ENCODE measurements around the gene SPACA7. TPM values are rescaled to one million over a fixed set of nuclear protein-coding genes. Genes with fewer than 3 reads are reported as not detected.

SPACA7 gene
- total RNA-seq, 1 experiment from 2014 or later = not detected

DNA sequence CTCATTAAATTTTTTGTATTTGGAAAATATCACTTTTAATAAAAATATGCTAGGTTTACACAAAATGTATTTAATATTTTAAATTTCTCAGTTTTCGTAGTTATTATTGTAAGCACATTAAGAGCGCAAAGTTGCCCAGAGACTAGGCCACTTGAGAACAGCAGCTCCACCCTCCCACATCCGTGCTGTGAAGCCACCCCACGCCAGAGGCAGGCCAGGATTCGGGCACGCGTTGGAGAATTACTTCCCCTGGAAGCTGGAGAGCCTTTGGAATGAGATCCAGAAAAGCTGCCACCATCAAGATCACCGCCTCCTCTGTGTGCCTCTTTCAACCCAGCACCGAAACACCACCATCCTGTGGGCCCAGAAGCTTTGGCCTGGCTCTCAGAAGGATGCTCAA, 41.0 kb upstream of the SPACA7 start:
- H3K4me1 ChIP-seq (ENCODE audit: control insufficient read depth in 1 of 2, insufficient read depth in 2 of 2, low read length in 2 of 2) = peaks cover 0 to 9% of the 10 kb centered on the region in 2 experiments; a peak in 2 of 4 replicates
- no peaks in the 10 kb centered on the region for H4K20me1 ChIP-seq (ENCODE audit: insufficient read depth)
- RAD21 ChIA-PET (ENCODE audit: low non-redundant PET in 1 of 2, low total read pairs in 2 of 2, uncharacterized antibody in 2 of 2, unreplicated experiment in 2 of 2) = no interaction called here
- TF ChIP-seq JUND (IDR thresholded peaks at IDR 0.05) (no peak), EZH2 (IDR thresholded peaks at IDR 0.05) (no peak), ZFX (IDR thresholded peaks at IDR 0.05) (no peak), FOSL1 (IDR thresholded peaks at IDR 0.05; ENCODE audit: low read depth) (no peak)
- TF ChIP-seq, protein P1, sequence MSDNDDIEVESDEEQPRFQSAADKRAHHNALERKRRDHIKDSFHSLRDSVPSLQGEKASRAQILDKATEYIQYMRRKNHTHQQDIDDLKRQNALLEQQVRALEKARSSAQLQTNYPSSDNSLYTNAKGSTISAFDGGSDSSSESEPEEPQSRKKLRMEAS (IDR thresholded peaks at IDR 0.05) = no peak
- POLR2A ChIA-PET = no interaction called here
- no peak for DNase-seq (ENCODE audit: low read depth, low spot score)
- H3K27ac ChIP-seq (ENCODE audit: low read depth, low read length) = no peak overlapping the region
- no peak for ATAC-seq
- H3K27me3 ChIP-seq (ENCODE audit: insufficient read depth, low read length) = peaks cover 21% of the 10 kb centered on the region
- intact Hi-C loops (cut with micrococcal nuclease) = loop anchor here (5.0 kb wide), 1 partner anchor 577 kb away; no protein-coding TSS in a partner anchor
- H3K9me2 ChIP-seq (ENCODE audit: insufficient read depth) = no peaks in the 10 kb centered on the region
- H2AFZ ChIP-seq (ENCODE audit: low read depth, low read length, poor library complexity, severe bottlenecking) = no peak overlapping the region
- no TSS peak for BruUV-seq (replicated peaks)
- no peak overlapping the region for H3K9ac ChIP-seq (ENCODE audit: low read length)
- no peak overlapping the region for H3K4me2 ChIP-seq (ENCODE audit: low read length)
- H3K4me3 ChIP-seq (replicated peaks in 1 of 2; ENCODE audit: low read depth in 1 of 2, low read length in 2 of 2) = no peak overlapping the region
- H3K79me2 ChIP-seq (ENCODE audit: insufficient read depth, low read length) = no peaks in the 10 kb centered on the region
- CTCF ChIA-PET = no interaction called here
- H3K9me3 ChIP-seq (ENCODE audit: control insufficient read depth in 1 of 2, insufficient read depth in 1 of 2, low read depth in 1 of 2, low read length in 2 of 2) = no peaks in the 10 kb centered on the region
- H3K36me3 ChIP-seq (ENCODE audit: control insufficient read depth in 1 of 2, insufficient read depth in 2 of 2, low read length in 2 of 2) = no peaks in the 10 kb centered on the region

GRCh38 chr13:112341446-112341845, 34.7 kb upstream of the SPACA7 start:
- DNase-seq (ENCODE audit: low read depth, low spot score) (no peak), ATAC-seq (no peak)
- Histone ChIP-seq H3K27ac (ENCODE audit: low read depth, low read length) (no peak overlapping the region), H3K9ac (ENCODE audit: low read length) (no peak overlapping the region), H3K36me3 (ENCODE audit: control insufficient read depth in 1 of 2, insufficient read depth in 2 of 2, low read length in 2 of 2) (no peaks in the 10 kb centered on the region), H3K9me2 (ENCODE audit: insufficient read depth) (no peaks in the 10 kb centered on the region), H2AFZ (ENCODE audit: low read depth, low read length, poor library complexity, severe bottlenecking) (no peak overlapping the region), H4K20me1 (ENCODE audit: insufficient read depth) (no peaks in the 10 kb centered on the region), H3K4me3 (replicated peaks in 1 of 2; ENCODE audit: low read depth in 1 of 2, low read length in 2 of 2) (no peak overlapping the region), H3K9me3 (ENCODE audit: control insufficient read depth in 1 of 2, insufficient read depth in 1 of 2, low read depth in 1 of 2, low read length in 2 of 2) (no peaks in the 10 kb centered on the region), H3K4me2 (ENCODE audit: low read length) (no peak overlapping the region), H3K27me3 (ENCODE audit: insufficient read depth, low read length) (peaks cover 51% of the 10 kb centered on the region), H3K79me2 (ENCODE audit: insufficient read depth, low read length) (no peaks in the 10 kb centered on the region), H3K4me1 (ENCODE audit: control insufficient read depth in 1 of 2, insufficient read depth in 2 of 2, low read length in 2 of 2) (peaks cover 0 to 5% of the 10 kb centered on the region in 2 experiments; a peak in 3 of 4 replicates)
- intact Hi-C loops (cut with micrococcal nuclease) = no loop called here
- no peak for TF ChIP-seq TCF7L2 (IDR thresholded peaks at IDR 0.05; ENCODE audit: borderline replicate concordance, extremely low read depth, insufficient read depth, insufficient read length)
- TF ChIP-seq, protein P2, sequence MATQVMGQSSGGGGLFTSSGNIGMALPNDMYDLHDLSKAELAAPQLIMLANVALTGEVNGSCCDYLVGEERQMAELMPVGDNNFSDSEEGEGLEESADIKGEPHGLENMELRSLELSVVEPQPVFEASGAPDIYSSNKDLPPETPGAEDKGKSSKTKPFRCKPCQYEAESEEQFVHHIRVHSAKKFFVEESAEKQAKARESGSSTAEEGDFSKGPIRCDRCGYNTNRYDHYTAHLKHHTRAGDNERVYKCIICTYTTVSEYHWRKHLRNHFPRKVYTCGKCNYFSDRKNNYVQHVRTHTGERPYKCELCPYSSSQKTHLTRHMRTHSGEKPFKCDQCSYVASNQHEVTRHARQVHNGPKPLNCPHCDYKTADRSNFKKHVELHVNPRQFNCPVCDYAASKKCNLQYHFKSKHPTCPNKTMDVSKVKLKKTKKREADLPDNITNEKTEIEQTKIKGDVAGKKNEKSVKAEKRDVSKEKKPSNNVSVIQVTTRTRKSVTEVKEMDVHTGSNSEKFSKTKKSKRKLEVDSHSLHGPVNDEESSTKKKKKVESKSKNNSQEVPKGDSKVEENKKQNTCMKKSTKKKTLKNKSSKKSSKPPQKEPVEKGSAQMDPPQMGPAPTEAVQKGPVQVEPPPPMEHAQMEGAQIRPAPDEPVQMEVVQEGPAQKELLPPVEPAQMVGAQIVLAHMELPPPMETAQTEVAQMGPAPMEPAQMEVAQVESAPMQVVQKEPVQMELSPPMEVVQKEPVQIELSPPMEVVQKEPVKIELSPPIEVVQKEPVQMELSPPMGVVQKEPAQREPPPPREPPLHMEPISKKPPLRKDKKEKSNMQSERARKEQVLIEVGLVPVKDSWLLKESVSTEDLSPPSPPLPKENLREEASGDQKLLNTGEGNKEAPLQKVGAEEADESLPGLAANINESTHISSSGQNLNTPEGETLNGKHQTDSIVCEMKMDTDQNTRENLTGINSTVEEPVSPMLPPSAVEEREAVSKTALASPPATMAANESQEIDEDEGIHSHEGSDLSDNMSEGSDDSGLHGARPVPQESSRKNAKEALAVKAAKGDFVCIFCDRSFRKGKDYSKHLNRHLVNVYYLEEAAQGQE (IDR thresholded peaks at IDR 0.05; ENCODE audit: low read depth) = no peak
- no peak for TF ChIP-seq SP1 (IDR thresholded peaks at IDR 0.05; ENCODE audit: low read depth)
- TF ChIP-seq EZH2 (IDR thresholded peaks at IDR 0.05) = no peak
- TF ChIP-seq ZNF274 (IDR thresholded peaks at IDR 0.05; ENCODE audit: low read depth, low read length) = no peak
- no peak for TF ChIP-seq SRF (IDR thresholded peaks at IDR 0.05; ENCODE audit: low read depth)
- no peak for TF ChIP-seq CEBPB (IDR thresholded peaks at IDR 0.05; ENCODE audit: low read depth)
- TF ChIP-seq ZFX (IDR thresholded peaks at IDR 0.05) = no peak
- TF ChIP-seq SIN3A (IDR thresholded peaks at IDR 0.05; ENCODE audit: low read depth) = no peak
- TF ChIP-seq, protein P3, sequence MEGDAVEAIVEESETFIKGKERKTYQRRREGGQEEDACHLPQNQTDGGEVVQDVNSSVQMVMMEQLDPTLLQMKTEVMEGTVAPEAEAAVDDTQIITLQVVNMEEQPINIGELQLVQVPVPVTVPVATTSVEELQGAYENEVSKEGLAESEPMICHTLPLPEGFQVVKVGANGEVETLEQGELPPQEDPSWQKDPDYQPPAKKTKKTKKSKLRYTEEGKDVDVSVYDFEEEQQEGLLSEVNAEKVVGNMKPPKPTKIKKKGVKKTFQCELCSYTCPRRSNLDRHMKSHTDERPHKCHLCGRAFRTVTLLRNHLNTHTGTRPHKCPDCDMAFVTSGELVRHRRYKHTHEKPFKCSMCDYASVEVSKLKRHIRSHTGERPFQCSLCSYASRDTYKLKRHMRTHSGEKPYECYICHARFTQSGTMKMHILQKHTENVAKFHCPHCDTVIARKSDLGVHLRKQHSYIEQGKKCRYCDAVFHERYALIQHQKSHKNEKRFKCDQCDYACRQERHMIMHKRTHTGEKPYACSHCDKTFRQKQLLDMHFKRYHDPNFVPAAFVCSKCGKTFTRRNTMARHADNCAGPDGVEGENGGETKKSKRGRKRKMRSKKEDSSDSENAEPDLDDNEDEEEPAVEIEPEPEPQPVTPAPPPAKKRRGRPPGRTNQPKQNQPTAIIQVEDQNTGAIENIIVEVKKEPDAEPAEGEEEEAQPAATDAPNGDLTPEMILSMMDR (IDR thresholded peaks at IDR 0.05 in 2 of 3, conservative IDR thresholded peaks at IDR 0.05 in 1 of 3; ENCODE audit: borderline replicate concordance in 1 of 3, insufficient read depth in 1 of 3, low read depth in 2 of 3, low read length in 2 of 3) = no peak
- TF ChIP-seq POLR2A (IDR thresholded peaks at IDR 0.05; ENCODE audit: borderline replicate concordance, extremely low read depth, insufficient read depth, insufficient read length) = no peak
- TF ChIP-seq EGR1 (IDR thresholded peaks at IDR 0.05; ENCODE audit: low read depth) = no peak
- no peak for TF ChIP-seq JUND (IDR thresholded peaks at IDR 0.05)
- TF ChIP-seq, protein P1 (IDR thresholded peaks at IDR 0.05) = no peak
- ChIA-PET CTCF (no interaction called here), RAD21 (ENCODE audit: low non-redundant PET in 1 of 2, low total read pairs in 2 of 2, uncharacterized antibody in 2 of 2, unreplicated experiment in 2 of 2) (no interaction called here), POLR2A (no interaction called here)
- no TSS peak for BruUV-seq (replicated peaks)

Data from HCT116 (cell line).